22Rv1 (cell line): ENCODE results near the gene ATXN1.

ENCODE experiments used
- H3K27ac ChIP-seq: fragments of 450-650 bp; 2 replicates; pipeline ENCODE4 v1.5.1; 2017
- ZFX ChIP-seq: fragments of 450-650 bp; IDR thresholded peaks from 2 replicates; pipeline ENCODE4 v1.6.1; 2017; ENCODE audit warnings: antibody characterized with exemption, borderline replicate concordance
- TF ChIP-seq, protein P1 (sequence below): fragments of 450-650 bp; IDR thresholded peaks from 2 replicates; pipeline ENCODE4 v1.5.1; 2017; ENCODE audit warnings: mild to moderate bottlenecking

ATXN1 gene

DNA sequence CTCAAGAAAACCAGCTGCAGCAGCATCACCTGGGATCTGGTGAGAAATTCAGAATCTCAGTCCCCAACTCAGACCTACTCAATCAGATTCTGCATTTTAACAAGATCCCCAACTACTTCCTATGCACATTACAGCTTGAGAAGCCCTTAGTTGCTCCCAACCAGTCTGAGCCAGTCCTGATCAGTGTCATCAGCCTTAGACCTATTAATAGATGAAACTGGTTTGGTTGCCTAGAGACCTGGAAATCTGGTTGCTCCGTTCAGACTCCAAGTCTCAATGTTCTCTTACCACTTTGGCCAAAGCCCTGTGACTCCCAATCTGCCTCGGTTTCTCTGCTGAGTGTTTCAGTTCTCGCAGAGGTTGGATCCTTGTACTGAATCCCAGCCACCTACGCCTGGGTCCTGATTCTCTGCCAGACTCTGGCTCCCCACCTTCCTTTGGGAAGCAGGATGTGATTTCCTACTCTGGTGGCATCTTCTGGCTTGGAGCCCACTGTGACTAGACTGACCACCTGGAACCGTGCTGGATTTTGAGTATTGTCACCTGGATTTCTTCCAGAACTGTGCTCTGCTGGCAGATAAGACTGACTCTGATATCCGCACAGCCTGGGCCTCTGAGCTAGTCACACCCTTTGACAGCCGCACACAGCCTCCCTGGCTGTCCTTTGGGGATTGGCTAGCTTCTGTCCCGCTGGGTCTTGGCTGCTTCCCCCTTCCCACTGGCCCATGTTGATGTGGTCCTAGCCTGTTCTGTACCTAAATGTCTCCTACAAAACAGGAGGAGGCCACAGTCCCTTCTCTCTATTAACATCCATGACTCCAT is 20.3 kb upstream of the ATXN1 start:
- peak overlapping the region; percentile 27 for H3K27ac ChIP-seq
- TF ChIP-seq, protein P1, sequence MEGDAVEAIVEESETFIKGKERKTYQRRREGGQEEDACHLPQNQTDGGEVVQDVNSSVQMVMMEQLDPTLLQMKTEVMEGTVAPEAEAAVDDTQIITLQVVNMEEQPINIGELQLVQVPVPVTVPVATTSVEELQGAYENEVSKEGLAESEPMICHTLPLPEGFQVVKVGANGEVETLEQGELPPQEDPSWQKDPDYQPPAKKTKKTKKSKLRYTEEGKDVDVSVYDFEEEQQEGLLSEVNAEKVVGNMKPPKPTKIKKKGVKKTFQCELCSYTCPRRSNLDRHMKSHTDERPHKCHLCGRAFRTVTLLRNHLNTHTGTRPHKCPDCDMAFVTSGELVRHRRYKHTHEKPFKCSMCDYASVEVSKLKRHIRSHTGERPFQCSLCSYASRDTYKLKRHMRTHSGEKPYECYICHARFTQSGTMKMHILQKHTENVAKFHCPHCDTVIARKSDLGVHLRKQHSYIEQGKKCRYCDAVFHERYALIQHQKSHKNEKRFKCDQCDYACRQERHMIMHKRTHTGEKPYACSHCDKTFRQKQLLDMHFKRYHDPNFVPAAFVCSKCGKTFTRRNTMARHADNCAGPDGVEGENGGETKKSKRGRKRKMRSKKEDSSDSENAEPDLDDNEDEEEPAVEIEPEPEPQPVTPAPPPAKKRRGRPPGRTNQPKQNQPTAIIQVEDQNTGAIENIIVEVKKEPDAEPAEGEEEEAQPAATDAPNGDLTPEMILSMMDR: no peak
- no peak for TF ChIP-seq ZFX

DNA sequence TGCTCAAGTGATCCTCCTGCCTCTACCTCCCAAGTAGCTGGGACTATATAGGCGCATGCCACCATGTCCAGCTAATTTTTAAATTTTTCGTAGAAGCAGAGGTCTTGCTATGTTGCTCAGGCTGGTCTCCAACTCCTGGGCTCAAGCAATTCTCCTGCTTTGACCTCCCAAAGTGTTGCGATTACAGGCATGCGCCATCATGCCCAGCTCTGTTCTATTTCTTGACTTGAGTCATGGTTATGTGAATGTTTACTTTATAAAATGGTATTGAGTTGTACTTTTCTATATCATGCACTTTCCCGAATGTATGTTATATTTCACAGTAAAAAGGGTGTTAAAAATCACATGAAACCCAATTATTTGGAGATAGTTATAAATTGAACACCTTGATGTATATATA is 17.3 kb upstream of the ATXN1 start:
- no peak overlapping the region for H3K27ac ChIP-seq
- TF ChIP-seq ZFX: no peak
- TF ChIP-seq, protein P1: no peak

DNA sequence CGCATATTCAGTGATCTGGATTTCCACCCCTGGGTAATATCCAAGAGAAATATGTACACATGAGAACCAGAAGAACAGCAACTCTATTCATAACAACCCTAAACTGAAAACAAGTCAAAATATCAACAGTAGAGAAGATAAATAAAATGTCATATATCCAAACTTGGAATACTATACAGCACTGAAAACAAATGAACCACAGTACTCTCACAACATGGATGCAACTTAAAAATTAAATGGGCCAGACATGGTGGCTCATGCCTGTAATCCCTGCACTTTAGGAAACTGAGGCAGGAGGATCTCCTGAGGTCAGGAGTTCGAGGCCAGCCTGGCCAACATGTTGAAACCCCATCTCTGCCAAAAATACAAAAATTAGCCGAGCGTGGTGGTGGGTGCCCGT is 16.5 kb upstream of the ATXN1 start:
- no peak overlapping the region for H3K27ac ChIP-seq
- TF ChIP-seq ZFX: no peak
- TF ChIP-seq, protein P1: no peak

DNA sequence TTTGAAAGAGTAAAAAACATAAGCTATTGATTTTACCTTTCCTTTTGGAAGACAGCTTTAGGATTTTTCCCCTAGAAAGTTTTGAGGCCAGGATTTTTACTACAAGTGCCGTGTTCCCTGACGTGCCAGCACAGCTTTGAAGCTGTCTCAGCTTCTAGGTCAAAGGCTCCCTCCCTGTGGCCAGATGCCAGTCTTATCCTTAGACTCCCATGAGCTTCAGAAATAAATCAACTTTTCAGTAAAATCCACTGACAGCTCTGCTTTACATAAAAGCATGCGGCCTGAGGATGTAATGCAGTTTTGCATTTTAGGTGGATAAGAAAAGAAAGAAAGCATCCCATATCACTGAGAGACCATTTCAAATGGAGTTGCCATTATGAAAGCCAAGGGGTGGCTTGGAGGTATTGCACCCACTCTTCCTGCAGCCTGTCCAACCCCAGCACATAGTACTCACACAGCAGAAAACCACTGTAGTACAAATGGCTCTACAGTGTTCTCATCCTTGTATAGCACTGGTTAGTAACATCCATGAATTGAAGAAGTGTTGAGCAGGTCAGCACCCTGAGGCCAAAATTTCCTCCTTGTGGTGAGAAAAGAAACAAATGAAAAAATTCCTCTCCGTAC is 15.2 kb upstream of the ATXN1 start:
- TF ChIP-seq, protein P1: no peak
- no peak for TF ChIP-seq ZFX
- no peak overlapping the region for H3K27ac ChIP-seq

DNA sequence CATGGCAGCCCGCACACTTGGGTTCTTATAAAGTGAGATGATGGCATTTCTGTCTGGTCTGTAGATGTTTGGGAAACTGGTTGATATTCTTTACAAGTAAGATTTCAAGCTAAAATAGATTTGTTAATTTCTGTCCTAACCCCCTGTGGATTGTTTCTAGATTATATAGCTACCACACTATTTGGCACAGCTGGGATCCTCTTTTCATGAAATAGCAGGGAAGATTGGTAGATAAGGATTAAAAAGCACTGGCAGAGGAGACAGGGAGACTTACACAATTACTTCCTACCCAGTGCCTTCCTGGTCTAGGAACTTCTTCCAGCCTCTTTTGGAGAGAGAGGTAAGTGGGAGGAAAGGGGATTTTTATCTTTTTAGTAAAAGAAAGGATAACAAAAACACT is 13.2 kb upstream of the ATXN1 start:
- no peak overlapping the region for H3K27ac ChIP-seq
- TF ChIP-seq ZFX: no peak
- TF ChIP-seq, protein P1: no peak

DNA sequence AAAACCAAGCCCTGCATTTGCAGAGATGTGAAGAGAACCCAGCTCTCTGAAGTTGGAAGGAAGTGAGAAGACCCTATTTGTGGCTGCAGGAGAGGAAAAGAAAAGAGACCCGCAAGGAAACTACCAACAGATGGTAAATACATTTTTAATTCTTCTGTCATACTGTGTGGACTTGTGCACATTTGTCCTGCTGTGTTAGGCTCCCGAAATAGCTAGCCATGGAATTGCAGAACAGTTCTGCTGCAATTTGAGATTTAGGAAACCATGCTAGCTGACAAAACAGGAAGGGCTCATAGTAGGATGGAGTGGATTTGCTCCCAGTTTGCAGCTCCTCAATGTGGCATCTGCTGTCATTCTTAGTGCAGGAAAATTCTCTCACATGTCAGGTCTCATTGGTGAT is 12.1 kb upstream of the ATXN1 start:
- H3K27ac ChIP-seq: no peak overlapping the region
- TF ChIP-seq ZFX: no peak
- TF ChIP-seq, protein P1: no peak
